Left forelimb (tissue), 1 donor: ENCODE measurements around the gene RASSF8.
A peak's percentile ranks its signal among the peaks of the same experiment; 100 is the strongest.

Experiments used
- DNase-seq: peaks from one replicate; pipeline ENCODE4 v3.0.0-alpha.2; 2018; ENCODE audit warnings: low spot score

The RASSF8 gene

DNA sequence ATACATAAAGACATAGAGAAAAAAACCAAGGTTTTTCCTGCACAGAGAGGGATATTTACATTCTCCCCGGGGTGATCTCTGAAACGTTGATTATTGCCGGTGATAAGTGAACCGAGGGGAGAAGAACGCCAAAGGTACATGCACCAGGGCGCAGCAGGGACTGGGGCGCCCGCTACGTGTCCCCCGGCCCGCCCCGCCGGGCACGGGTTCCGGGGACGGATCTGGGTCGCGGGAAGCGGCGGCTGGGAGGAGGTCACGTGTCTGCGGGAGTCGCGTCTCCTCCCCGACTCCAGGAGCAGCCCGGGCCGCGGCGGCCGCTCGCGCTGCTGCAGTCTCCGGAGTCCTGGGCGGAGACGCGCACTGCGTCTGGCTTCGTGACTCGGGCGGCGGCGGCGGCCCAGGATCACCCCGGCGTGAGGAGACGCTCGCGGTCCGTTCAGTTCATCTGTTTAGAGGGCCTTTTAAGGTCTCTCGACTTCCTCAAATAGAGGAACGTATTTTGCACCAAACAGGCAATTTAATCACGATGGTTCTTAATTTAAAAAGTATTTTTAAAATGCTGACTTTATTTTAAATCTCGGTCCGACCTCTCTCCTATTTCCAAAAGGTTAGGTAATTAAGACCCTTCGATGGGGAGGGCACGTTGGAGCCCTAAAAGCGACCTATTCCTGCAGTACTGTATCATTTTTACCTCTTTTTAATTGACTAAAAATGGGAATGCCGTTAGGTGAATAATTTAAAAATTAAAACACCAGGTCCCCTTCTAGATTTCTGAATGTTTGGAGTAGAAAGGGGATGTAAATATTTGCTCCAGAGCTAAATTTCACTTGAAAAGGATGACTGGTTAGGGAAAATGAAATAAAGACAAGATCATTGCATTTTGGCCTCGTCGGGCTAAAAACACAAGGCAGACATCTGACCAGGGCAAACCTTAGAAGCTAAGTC, 168.1 kb downstream of the RASSF8 start:
- peak; percentile 79 for DNase-seq

DNA sequence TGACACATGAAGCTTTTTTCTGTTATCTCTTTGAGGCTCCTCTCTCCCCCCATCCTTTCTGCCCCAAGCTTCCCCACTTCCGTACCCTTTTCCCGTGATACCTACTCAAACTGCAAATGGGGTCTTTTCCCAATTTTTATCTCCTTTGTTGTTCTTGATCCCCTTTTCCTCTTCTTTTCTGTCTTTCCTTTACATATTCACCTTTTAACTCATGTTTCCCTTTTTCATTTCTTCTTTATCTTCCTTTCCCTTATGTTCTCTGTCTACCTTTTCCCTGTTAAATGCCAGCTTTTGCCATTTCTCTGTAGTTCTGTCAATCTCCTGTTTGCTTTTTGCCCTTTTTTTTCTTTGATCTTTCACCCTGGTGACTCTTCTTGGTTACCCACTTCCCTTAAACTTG, 168.9 kb downstream of the RASSF8 start:
- DNase-seq, result no peak

DNA sequence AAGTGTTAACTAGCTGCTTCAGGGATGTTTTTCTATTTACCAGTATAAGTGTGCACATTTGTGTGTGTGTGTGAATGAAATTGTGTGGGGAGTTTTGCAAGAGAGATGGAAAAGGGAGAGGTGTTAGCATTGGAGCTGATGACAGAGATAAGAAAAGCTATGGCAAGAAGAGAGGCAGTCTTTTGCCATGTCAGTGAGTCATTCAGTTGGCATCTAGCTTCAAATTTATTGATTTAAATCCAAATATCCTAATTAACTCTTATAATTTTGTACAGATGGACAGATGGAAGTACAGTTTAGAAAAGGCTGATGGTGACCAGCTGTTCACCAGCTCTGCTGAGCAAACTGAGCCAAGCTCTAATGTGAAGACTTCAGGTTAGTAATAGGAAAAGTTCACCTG, 169.7 kb downstream of the RASSF8 start:
- no peak for DNase-seq
